D721Med (cell line): ENCODE data around the gene CALML5.

Experiments used
- DNase-seq: peaks from one replicate; pipeline ENCODE4 v3.0.0; 2011; ENCODE audit warnings: low spot score; ENCODE audit not compliant: insufficient read length
- FAIRE-seq: peaks from 2 replicates; lab custom pipeline; 2011; peaks lifted over from hg19 to GRCh38; lab: Jason Lieb, UNC
- CTCF ChIP-seq: IDR thresholded peaks from 2 replicates; pipeline ENCODE4 v1.5.1; 2012; ENCODE audit warnings: mild to moderate bottlenecking, control low read depth; ENCODE audit not compliant: insufficient read depth; ENCODE audit errors: missing control alignments

CALML5 gene

GRCh38 chr10:5486853-5487235 is 12.5 kb downstream of the CALML5 start:
- no peak for DNase-seq
- FAIRE-seq = no peak

GRCh38 chr10:5485948-5486852 is 13.2 kb downstream of the CALML5 start:
- no peak for FAIRE-seq
- no peak for TF ChIP-seq CTCF
- DNase-seq = no peak

More at GRCh38 chr10:5486853-5487235, 12.5 kb downstream of the CALML5 start:
- TF ChIP-seq CTCF = no peak

GRCh38 chr10:5485290-5485689 is 14.1 kb downstream of the CALML5 start:
- FAIRE-seq = no peak
- no peak for TF ChIP-seq CTCF
- DNase-seq = no peak

GRCh38 chr10:5484205-5484604 is 15.2 kb downstream of the CALML5 start:
- DNase-seq = no peak
- FAIRE-seq = no peak

GRCh38 chr10:5482016-5482415 is 17.4 kb downstream of the CALML5 start:
- no peak for TF ChIP-seq CTCF
- DNase-seq (no peak), FAIRE-seq (no peak)

More at GRCh38 chr10:5484205-5484604, 15.2 kb downstream of the CALML5 start:
- no peak for TF ChIP-seq CTCF

GRCh38 chr10:5481121-5481520 is 18.2 kb downstream of the CALML5 start:
- FAIRE-seq = no peak
- TF ChIP-seq CTCF = no peak
- no peak for DNase-seq
